H9 (cell line): ENCODE data around the gene CRYGN. TPM values are rescaled to one million over a fixed set of nuclear protein-coding genes. Genes with fewer than 3 reads are reported as not detected.

ENCODE experiments used
- DNase-seq: peaks from one replicate; pipeline ENCODE4 v3.0.0-alpha.2; 2017
- H2AFZ ChIP-seq: one replicate; pipeline ENCODE4 v1.6.1; 2013; ENCODE audit warnings: mild to moderate bottlenecking, low read length, control low read depth, moderate library complexity
- H2AK5ac ChIP-seq: 2 replicates; pipeline ENCODE4 v1.6.1; 2013; ENCODE audit warnings: low read length, control low read depth, mixed read lengths; ENCODE audit not compliant: insufficient read length
- H2BK120ac ChIP-seq: one replicate; pipeline ENCODE4 v1.6.1; 2013; ENCODE audit warnings: low read depth, mild to moderate bottlenecking, low read length, control low read depth, inconsistent platforms; ENCODE audit not compliant: poor library complexity, severe bottlenecking
- H2BK12ac ChIP-seq: 2 replicates; pipeline ENCODE4 v1.6.1; 2013; ENCODE audit warnings: low read length, control low read depth, mixed read lengths, low read depth; ENCODE audit not compliant: insufficient read length
- H2BK15ac ChIP-seq: 2 replicates; pipeline ENCODE4 v1.6.1; 2013; ENCODE audit warnings: low read depth, low read length, control low read depth
- H2BK20ac ChIP-seq: one replicate; pipeline ENCODE4 v1.6.1; 2013; ENCODE audit warnings: low read depth, mild to moderate bottlenecking, low read length, control low read depth, inconsistent platforms; ENCODE audit not compliant: poor library complexity, severe bottlenecking
- H2BK5ac ChIP-seq: 2 replicates; pipeline ENCODE4 v1.6.1; 2013; ENCODE audit warnings: low read length, control low read depth, mixed read lengths; ENCODE audit not compliant: insufficient read length
- H3K14ac ChIP-seq: 2 replicates; pipeline ENCODE4 v1.6.1; 2013; ENCODE audit warnings: low read length, control low read depth; ENCODE audit not compliant: insufficient read depth
- H3K18ac ChIP-seq: 2 replicates; pipeline ENCODE4 v1.6.1; 2013; ENCODE audit warnings: low read depth, mild to moderate bottlenecking, mixed read lengths, low read length, control low read depth; ENCODE audit not compliant: insufficient read length
- H3K23ac ChIP-seq: 2 replicates; pipeline ENCODE4 v1.6.1; 2013; ENCODE audit warnings: low read length, control low read depth, mixed read lengths, low read depth; ENCODE audit not compliant: insufficient read length
- H3K23me2 ChIP-seq: 2 replicates; pipeline ENCODE4 v1.6.1; 2013; ENCODE audit warnings: low read depth, mild to moderate bottlenecking, mixed read lengths, low read length, control low read depth; ENCODE audit not compliant: insufficient read length, poor library complexity, severe bottlenecking
- H3K27ac ChIP-seq: 2 replicates; pipeline ENCODE4 v1.5.1; 2013; ENCODE audit warnings: low read length, control low read depth, mixed read lengths, low read depth; ENCODE audit not compliant: insufficient read length
- H3K27me3 ChIP-seq: 2 replicates; pipeline ENCODE4 v1.6.1; 2013; ENCODE audit warnings: low read length, control low read depth, inconsistent platforms; ENCODE audit not compliant: insufficient read depth
- H3K4ac ChIP-seq: 2 replicates; pipeline ENCODE4 v1.6.1; 2013; ENCODE audit warnings: low read depth, mild to moderate bottlenecking, control low read depth, inconsistent platforms, low read length, moderate library complexity
- H3K4me1 ChIP-seq: 2 replicates; pipeline ENCODE4 v1.6.1; 2013; ENCODE audit warnings: low read length, control low read depth, inconsistent platforms; ENCODE audit not compliant: insufficient read depth
- H3K4me2 ChIP-seq: 2 replicates; pipeline ENCODE4 v1.6.1; 2013; ENCODE audit warnings: low read length, control low read depth, mixed read lengths; ENCODE audit not compliant: insufficient read length, insufficient read depth
- H3K56ac ChIP-seq: 2 replicates; pipeline ENCODE4 v1.6.1; 2013; ENCODE audit warnings: low read depth, mild to moderate bottlenecking, mixed read lengths, low read length, control low read depth; ENCODE audit not compliant: insufficient read length
- H3K79me1 ChIP-seq: 2 replicates; pipeline ENCODE4 v1.6.1; 2013; ENCODE audit warnings: low read depth, mild to moderate bottlenecking, moderate library complexity, low read length, control low read depth, inconsistent platforms; ENCODE audit not compliant: insufficient read depth, poor library complexity, severe bottlenecking
- H3K79me2 ChIP-seq: 2 replicates; pipeline ENCODE4 v1.6.1; 2013; ENCODE audit warnings: low read length, control low read depth, inconsistent platforms; ENCODE audit not compliant: insufficient read depth
- H3K9ac ChIP-seq: 2 replicates; pipeline ENCODE4 v1.6.1; 2013; ENCODE audit warnings: low read length, control low read depth, mixed read lengths; ENCODE audit not compliant: insufficient read length; ENCODE audit errors: extremely low read depth
- H3K9me3 ChIP-seq: one replicate; pipeline ENCODE4 v1.6.1; 2013; ENCODE audit warnings: low read depth, low read length, inconsistent platforms; ENCODE audit not compliant: control insufficient read depth
- H3T11ph ChIP-seq: one replicate; pipeline ENCODE4 v1.6.1; 2013; ENCODE audit warnings: mild to moderate bottlenecking, low read length, control low read depth, inconsistent platforms
- H4K20me1 ChIP-seq: one replicate; pipeline ENCODE4 v1.6.1; 2013; ENCODE audit not compliant: control insufficient read depth, insufficient read length, insufficient read depth
- H4K5ac ChIP-seq: 2 replicates; pipeline ENCODE4 v1.6.1; 2013; ENCODE audit warnings: low read depth, mild to moderate bottlenecking, mixed read lengths, low read length, control low read depth; ENCODE audit not compliant: insufficient read length
- H4K8ac ChIP-seq: replicated peaks from 2 replicates; pipeline ENCODE4 v1.6.1; 2013; ENCODE audit warnings: low read length, control low read depth, mixed read lengths, low read depth; ENCODE audit not compliant: insufficient read length
- H4K91ac ChIP-seq: 2 replicates; pipeline ENCODE4 v1.6.1; 2013; ENCODE audit warnings: low read depth, mild to moderate bottlenecking, moderate library complexity, mixed read lengths, low read length, control low read depth; ENCODE audit not compliant: insufficient read length
- H3K27ac Mint-ChIP-seq, 3 experiments: 2 replicates in 2 of 3; 3 replicates in 1 of 3; pipeline ENCODE4 v1.8.0; 2020 to 2021; ENCODE audit warnings: mixed read lengths in 3 of 3, mild to moderate bottlenecking in 1 of 3, moderate library complexity in 1 of 3
- H3K27me3 Mint-ChIP-seq: 2 replicates; pipeline ENCODE4 v1.8.0; 2021; ENCODE audit warnings: low read depth, mild to moderate bottlenecking, moderate library complexity, mixed read lengths
- H3K36me3 Mint-ChIP-seq, 3 experiments: 2 replicates in 2 of 3; 3 replicates in 1 of 3; pipeline ENCODE4 v1.8.0; 2020 to 2021; ENCODE audit warnings: low read depth in 3 of 3, mixed read lengths in 3 of 3; ENCODE audit not compliant: insufficient read depth in 1 of 3
- H3K4me1 Mint-ChIP-seq, 2 experiments: 2 replicates each; pipeline ENCODE4 v1.8.0; 2020; ENCODE audit warnings: mixed read lengths in 2 of 2
- H3K4me3 Mint-ChIP-seq, 2 experiments: 2 replicates in 1 of 2; 3 replicates in 1 of 2; pipeline ENCODE4 v1.8.0; 2020 to 2021; ENCODE audit warnings: mild to moderate bottlenecking in 2 of 2, mixed read lengths in 2 of 2, moderate library complexity in 1 of 2
- H3K9me3 Mint-ChIP-seq, 2 experiments: 2 replicates in 1 of 2; 3 replicates in 1 of 2; pipeline ENCODE4 v1.8.0; 2020; ENCODE audit warnings: mild to moderate bottlenecking in 2 of 2, mixed read lengths in 2 of 2, moderate library complexity in 1 of 2
- WGBS: extraction: QIAGEN DNeasy Blood & Tissue Kit; methylation state at CpG from one replicate; pipeline ENCODE4 v1.1.7; 2013; ENCODE audit warnings: missing lambda C conversion rate, low lambda C conversion rate, mixed read lengths; ENCODE audit not compliant: insufficient read length; ENCODE audit errors: extremely low coverage; 5-methylcytosine and 5-hydroxymethylcytosine counted together
- total RNA-seq: library from RNA; stranded (reverse); gene quantifications from 2 replicates; pipeline ENCODE4 v1.2.1, GENCODE V29; 2021
- TF ChIP-seq, protein P1 (sequence below): fragments of 200-600 bp; sonication (generic); conservative IDR thresholded peaks from 3 replicates; pipeline ENCODE4 v1.8.0; 2021; ENCODE audit warnings: antibody characterized with exemption, mild to moderate bottlenecking

Gene CRYGN
- total RNA-seq, 1 experiment from 2014 or later: 1.8 TPM

DNA sequence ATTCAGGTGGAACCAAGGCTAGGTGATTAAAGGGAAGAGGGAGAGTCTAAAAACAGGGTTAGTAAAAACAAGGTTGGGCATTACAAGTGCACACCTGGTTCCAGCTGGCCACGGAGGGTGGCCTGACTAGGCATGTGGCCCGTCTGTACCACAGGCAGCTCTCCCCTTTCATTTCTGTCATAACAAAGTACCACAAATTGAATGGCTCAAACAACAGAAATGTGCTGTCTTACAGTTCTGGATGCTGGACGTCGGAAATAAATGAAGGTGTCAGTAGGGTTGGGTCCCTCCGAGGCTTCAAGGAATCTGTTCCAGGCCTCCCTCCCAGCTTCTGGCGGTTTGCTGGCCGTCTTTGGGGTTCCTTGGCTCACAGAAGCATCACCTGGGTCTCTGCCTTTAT is 16.7 kb downstream of the CRYGN start:
- H2BK20ac ChIP-seq: no peak overlapping the region
- no peaks in the 10 kb centered on the region for H3K4me1 ChIP-seq
- no peak overlapping the region for H3K14ac ChIP-seq
- H3K4ac ChIP-seq: no peak overlapping the region
- H3K4me3 Mint-ChIP-seq: no peak overlapping the region
- no peaks in the 10 kb centered on the region for H3K23me2 ChIP-seq
- H3K9me3 ChIP-seq: no peaks in the 10 kb centered on the region
- no peak overlapping the region for H3K9ac ChIP-seq
- peaks cover 0 to 11% (median 0%) of the 10 kb centered on the region in 3 experiments; a peak in 2 of 7 replicates for H3K36me3 Mint-ChIP-seq
- no peak overlapping the region for H3T11ph ChIP-seq
- H4K5ac ChIP-seq: no peak overlapping the region
- H3K9me3 Mint-ChIP-seq: peaks cover 7 to 27% of the 10 kb centered on the region in 2 experiments; a peak in 4 of 5 replicates
- no peak overlapping the region for H3K4me2 ChIP-seq
- H3K79me2 ChIP-seq: no peaks in the 10 kb centered on the region
- no peaks in the 10 kb centered on the region for H4K20me1 ChIP-seq
- H4K91ac ChIP-seq: no peak overlapping the region
- no peak overlapping the region; a peak in 1 of 7 replicates for H3K27ac Mint-ChIP-seq
- no CpG with 5 or more reads among the region's 7 CpGs for WGBS
- no peak for DNase-seq
- no peak overlapping the region for H2BK120ac ChIP-seq
- H3K27ac ChIP-seq: no peak overlapping the region
- no peak overlapping the region for H2AFZ ChIP-seq
- TF ChIP-seq, protein P1, sequence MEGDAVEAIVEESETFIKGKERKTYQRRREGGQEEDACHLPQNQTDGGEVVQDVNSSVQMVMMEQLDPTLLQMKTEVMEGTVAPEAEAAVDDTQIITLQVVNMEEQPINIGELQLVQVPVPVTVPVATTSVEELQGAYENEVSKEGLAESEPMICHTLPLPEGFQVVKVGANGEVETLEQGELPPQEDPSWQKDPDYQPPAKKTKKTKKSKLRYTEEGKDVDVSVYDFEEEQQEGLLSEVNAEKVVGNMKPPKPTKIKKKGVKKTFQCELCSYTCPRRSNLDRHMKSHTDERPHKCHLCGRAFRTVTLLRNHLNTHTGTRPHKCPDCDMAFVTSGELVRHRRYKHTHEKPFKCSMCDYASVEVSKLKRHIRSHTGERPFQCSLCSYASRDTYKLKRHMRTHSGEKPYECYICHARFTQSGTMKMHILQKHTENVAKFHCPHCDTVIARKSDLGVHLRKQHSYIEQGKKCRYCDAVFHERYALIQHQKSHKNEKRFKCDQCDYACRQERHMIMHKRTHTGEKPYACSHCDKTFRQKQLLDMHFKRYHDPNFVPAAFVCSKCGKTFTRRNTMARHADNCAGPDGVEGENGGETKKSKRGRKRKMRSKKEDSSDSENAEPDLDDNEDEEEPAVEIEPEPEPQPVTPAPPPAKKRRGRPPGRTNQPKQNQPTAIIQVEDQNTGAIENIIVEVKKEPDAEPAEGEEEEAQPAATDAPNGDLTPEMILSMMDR: no peak
- H2AK5ac ChIP-seq: no peak overlapping the region
- peaks cover 10 to 17% of the 10 kb centered on the region in 2 experiments for H3K4me1 Mint-ChIP-seq
- no peak overlapping the region for H2BK5ac ChIP-seq
- no peak overlapping the region for H3K18ac ChIP-seq
- H3K27me3 ChIP-seq: no peaks in the 10 kb centered on the region
- no peak overlapping the region for H3K23ac ChIP-seq
- no peak overlapping the region for H2BK15ac ChIP-seq
- H3K79me1 ChIP-seq: no peaks in the 10 kb centered on the region
- no peak overlapping the region for H4K8ac ChIP-seq
- no peak overlapping the region for H2BK12ac ChIP-seq
- H3K27me3 Mint-ChIP-seq: peaks cover 60% of the 10 kb centered on the region
- H3K56ac ChIP-seq: no peak overlapping the region
